Measurements from ENCODE around the gene RAB11FIP5.
"Not testable (repeated sequence)": the region's sequence is repeated elsewhere in the genome, so short reads cannot be mapped to it uniquely, and the experiment has no call there.

The RAB11FIP5 gene

GRCh38 chr2:73069855-73070642 is 42.7 kb downstream of the RAB11FIP5 start:
- DNase-seq, result no peak

GRCh38 chr2:73069041-73069854 is 43.5 kb downstream of the RAB11FIP5 start:
- no peak for DNase-seq

GRCh38 chr2:73068147-73068546 is 44.6 kb downstream of the RAB11FIP5 start:
- DNase-seq, result no peak

- DNase-seq, result no peak
Measured at GRCh38 chr2:73067043-73067442, 45.7 kb downstream of the RAB11FIP5 start.

GRCh38 chr2:73065070-73065469 is 47.7 kb downstream of the RAB11FIP5 start:
- DNase-seq, result not testable (repeated sequence)

- DNase-seq, result no peak
Measured at GRCh38 chr2:73063909-73064875, 48.6 kb downstream of the RAB11FIP5 start.

- no peak for DNase-seq
Measured at GRCh38 chr2:73063472-73063871, 49.3 kb downstream of the RAB11FIP5 start.

GRCh38 chr2:73059106-73059505 is 53.6 kb downstream of the RAB11FIP5 start:
- no peak for DNase-seq

GRCh38 chr2:73054980-73055379 is 57.8 kb downstream of the RAB11FIP5 start:
- DNase-seq, result no peak

GRCh38 chr2:73053316-73054114 is 59.2 kb downstream of the RAB11FIP5 start:
- no peak for DNase-seq

- DNase-seq, result no peak
Measured at GRCh38 chr2:73050121-73050545, 62.6 kb downstream of the RAB11FIP5 start.

GRCh38 chr2:73043929-73044832 is 68.6 kb downstream of the RAB11FIP5 start:
- DNase-seq, result no peak

GRCh38 chr2:73043276-73043675 is 69.5 kb downstream of the RAB11FIP5 start:
- no peak for DNase-seq

GRCh38 chr2:73037947-73038585 is 74.7 kb downstream of the RAB11FIP5 start:
- DNase-seq, result no peak

GRCh38 chr2:73036766-73037165 is 76.0 kb downstream of the RAB11FIP5 start:
- DNase-seq, result no peak

GRCh38 chr2:73035899-73036711 is 76.6 kb downstream of the RAB11FIP5 start:
- no peak for DNase-seq

- peak; percentile 37 for DNase-seq
Measured at GRCh38 chr2:73034661-73035375, 77.9 kb downstream of the RAB11FIP5 start.

- DNase-seq, result no peak
Measured at GRCh38 chr2:73033766-73034381, 78.9 kb downstream of the RAB11FIP5 start.
